ENCODE data around the gene OR56A5. TPM values are rescaled to one million over a fixed set of nuclear protein-coding genes. Genes with fewer than 3 reads are reported as not detected.

The OR56A5 gene
- total RNA-seq, 1 experiment from 2014 or later: not detected

DNA sequence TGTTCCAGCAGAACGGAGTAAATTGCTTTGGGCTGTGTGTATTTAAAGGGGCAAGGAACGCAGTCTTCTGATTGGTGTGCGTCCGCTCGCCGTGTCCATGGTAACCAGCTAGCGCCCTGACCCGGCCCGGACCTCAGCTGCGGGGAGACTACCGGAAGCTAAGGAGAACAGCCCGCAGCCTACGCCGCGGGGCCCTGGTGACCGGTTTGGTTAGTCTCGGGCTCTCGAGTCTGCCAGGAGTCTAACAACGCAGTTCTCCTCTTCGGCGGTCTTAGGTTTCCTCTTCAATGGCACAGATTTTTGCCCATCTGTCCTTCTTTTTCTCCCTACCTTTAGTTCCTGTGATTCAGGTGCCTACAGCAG, 29.7 kb downstream of the OR56A5 start:
- no peak overlapping the region for H3T11ph ChIP-seq (ENCODE audit: low read length)
- no peak overlapping the region for H3K56ac ChIP-seq (ENCODE audit: insufficient read length, low read depth, low read length)
- no peaks in the 10 kb centered on the region for H3K27me3 ChIP-seq (ENCODE audit: insufficient read depth, low read length)
- no CpG with 5 or more reads among the region's 21 CpGs for WGBS (ENCODE audit: extremely low coverage, insufficient read length, low lambda C conversion rate)
- H3K18ac ChIP-seq (ENCODE audit: insufficient read length, low read depth, low read length): no peak overlapping the region
- no peak overlapping the region for H2AK5ac ChIP-seq (ENCODE audit: insufficient read length, low read length)
- H2AFZ ChIP-seq (ENCODE audit: low read length): no peak overlapping the region
- H4K5ac ChIP-seq (ENCODE audit: insufficient read length, low read depth, low read length): no peak overlapping the region
- Mint-ChIP-seq H3K4me3 (no peak overlapping the region; a peak in 1 of 5 replicates), H3K4me1 (no peaks in the 10 kb centered on the region), H3K27me3 (ENCODE audit: low read depth) (no peaks in the 10 kb centered on the region; the same call in 1 of the 2 replicates), H3K36me3 (ENCODE audit: insufficient read depth in 1 of 3, low read depth in 3 of 3) (peaks cover 3 to 20% (median 12%) of the 10 kb centered on the region in 3 experiments), H3K9me3 (peaks cover 18 to 27% of the 10 kb centered on the region in 2 experiments), H3K27ac (no peak overlapping the region)
- no peak overlapping the region for H3K27ac ChIP-seq (ENCODE audit: insufficient read length, low read depth, low read length)
- no peak overlapping the region for H3K9ac ChIP-seq (ENCODE audit: extremely low read depth, insufficient read length, low read length)
- H2BK5ac ChIP-seq (ENCODE audit: insufficient read length, low read length): no peak overlapping the region
- no peaks in the 10 kb centered on the region for H3K79me1 ChIP-seq (ENCODE audit: insufficient read depth, low read depth, low read length, poor library complexity, severe bottlenecking)
- H2BK20ac ChIP-seq (ENCODE audit: low read depth, low read length, poor library complexity, severe bottlenecking): no peak overlapping the region
- no peak for DNase-seq
- no peak overlapping the region for H2BK120ac ChIP-seq (ENCODE audit: low read depth, low read length, poor library complexity, severe bottlenecking)
- H3K4ac ChIP-seq (ENCODE audit: low read depth, low read length): no peak overlapping the region
- H3K14ac ChIP-seq (ENCODE audit: insufficient read depth, low read length): no peak overlapping the region
- H3K79me2 ChIP-seq (ENCODE audit: insufficient read depth, low read length): no peaks in the 10 kb centered on the region
- TF ChIP-seq, protein P1, sequence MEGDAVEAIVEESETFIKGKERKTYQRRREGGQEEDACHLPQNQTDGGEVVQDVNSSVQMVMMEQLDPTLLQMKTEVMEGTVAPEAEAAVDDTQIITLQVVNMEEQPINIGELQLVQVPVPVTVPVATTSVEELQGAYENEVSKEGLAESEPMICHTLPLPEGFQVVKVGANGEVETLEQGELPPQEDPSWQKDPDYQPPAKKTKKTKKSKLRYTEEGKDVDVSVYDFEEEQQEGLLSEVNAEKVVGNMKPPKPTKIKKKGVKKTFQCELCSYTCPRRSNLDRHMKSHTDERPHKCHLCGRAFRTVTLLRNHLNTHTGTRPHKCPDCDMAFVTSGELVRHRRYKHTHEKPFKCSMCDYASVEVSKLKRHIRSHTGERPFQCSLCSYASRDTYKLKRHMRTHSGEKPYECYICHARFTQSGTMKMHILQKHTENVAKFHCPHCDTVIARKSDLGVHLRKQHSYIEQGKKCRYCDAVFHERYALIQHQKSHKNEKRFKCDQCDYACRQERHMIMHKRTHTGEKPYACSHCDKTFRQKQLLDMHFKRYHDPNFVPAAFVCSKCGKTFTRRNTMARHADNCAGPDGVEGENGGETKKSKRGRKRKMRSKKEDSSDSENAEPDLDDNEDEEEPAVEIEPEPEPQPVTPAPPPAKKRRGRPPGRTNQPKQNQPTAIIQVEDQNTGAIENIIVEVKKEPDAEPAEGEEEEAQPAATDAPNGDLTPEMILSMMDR (conservative IDR thresholded peaks at IDR 0.05): no peak
- H4K91ac ChIP-seq (ENCODE audit: insufficient read length, low read depth, low read length): no peak overlapping the region
- no peak overlapping the region for H3K23ac ChIP-seq (ENCODE audit: insufficient read length, low read depth, low read length)
- no peaks in the 10 kb centered on the region for H3K23me2 ChIP-seq (ENCODE audit: insufficient read length, low read depth, low read length, poor library complexity, severe bottlenecking)
- H4K20me1 ChIP-seq (ENCODE audit: control insufficient read depth, insufficient read depth, insufficient read length): no peaks in the 10 kb centered on the region
- H3K4me2 ChIP-seq (ENCODE audit: insufficient read depth, insufficient read length, low read length): no peak overlapping the region
- no peak overlapping the region for H2BK15ac ChIP-seq (ENCODE audit: low read depth, low read length)
- H3K4me1 ChIP-seq (ENCODE audit: insufficient read depth, low read length): no peaks in the 10 kb centered on the region
- H4K8ac ChIP-seq (replicated peaks; ENCODE audit: insufficient read length, low read depth, low read length): no peak overlapping the region
- no peak overlapping the region for H2BK12ac ChIP-seq (ENCODE audit: insufficient read length, low read depth, low read length)
- H3K9me3 ChIP-seq (ENCODE audit: control insufficient read depth, low read depth, low read length): no peaks in the 10 kb centered on the region

Measured in H9 (cell line).